ENCODE data around the gene IGSF22.

IGSF22 gene

GRCh38 chr11:18743900-18744514, 18.0 kb upstream of the IGSF22 start:
- no peak for DNase-seq (ENCODE audit: low read depth, low spot score)

- DNase-seq (ENCODE audit: low read depth, low spot score) = no peak
Measured at GRCh38 chr11:18743365-18743764, 17.4 kb upstream of the IGSF22 start.

GRCh38 chr11:18741783-18742182, 15.8 kb upstream of the IGSF22 start:
- no peak for DNase-seq (ENCODE audit: low read depth, low spot score)

- no peak for DNase-seq (ENCODE audit: low read depth, low spot score)
Measured at GRCh38 chr11:18739685-18740084, 13.7 kb upstream of the IGSF22 start.

- no peak for DNase-seq (ENCODE audit: low read depth, low spot score)
Measured at GRCh38 chr11:18737642-18738041, 11.7 kb upstream of the IGSF22 start.

- no peak for DNase-seq (ENCODE audit: low read depth, low spot score)
Measured at GRCh38 chr11:18736590-18737148, 10.7 kb upstream of the IGSF22 start.

- no peak for DNase-seq (ENCODE audit: low read depth, low spot score)
Measured at GRCh38 chr11:18733202-18733601, 7.2 kb upstream of the IGSF22 start.

- peak; percentile 46 for DNase-seq (ENCODE audit: low read depth, low spot score)
Measured at GRCh38 chr11:18731949-18732821, 6.2 kb upstream of the IGSF22 start.

- no peak for DNase-seq (ENCODE audit: low read depth, low spot score)
Measured at GRCh38 chr11:18731441-18731840, 5.5 kb upstream of the IGSF22 start.

GRCh38 chr11:18730020-18730419, 4.0 kb upstream of the IGSF22 start:
- DNase-seq (ENCODE audit: low read depth, low spot score) = no peak

- no peak for DNase-seq (ENCODE audit: low read depth, low spot score)
Measured at GRCh38 chr11:18729426-18729825, 3.4 kb upstream of the IGSF22 start.

- no peak for DNase-seq (ENCODE audit: low read depth, low spot score)
Measured at GRCh38 chr11:18728658-18729057, 2.7 kb upstream of the IGSF22 start.

GRCh38 chr11:18727479-18728236, 1.7 kb upstream of the IGSF22 start:
- peak; percentile 23 for DNase-seq (ENCODE audit: low read depth, low spot score)

- DNase-seq (ENCODE audit: low read depth, low spot score) = no peak
Measured at GRCh38 chr11:18723991-18724390, 2.0 kb downstream of the IGSF22 start.

- DNase-seq (ENCODE audit: low read depth, low spot score) = no peak
Measured at GRCh38 chr11:18722293-18722637, 3.7 kb downstream of the IGSF22 start.

- DNase-seq (ENCODE audit: low read depth, low spot score) = peak; percentile 23
Measured at GRCh38 chr11:18721561-18722292, 4.3 kb downstream of the IGSF22 start.

GRCh38 chr11:18720808-18721560, 5.0 kb downstream of the IGSF22 start:
- peak; percentile 61 for DNase-seq (ENCODE audit: low read depth, low spot score)

GRCh38 chr11:18720091-18720807, 5.7 kb downstream of the IGSF22 start:
- DNase-seq (ENCODE audit: low read depth, low spot score) = no peak

GRCh38 chr11:18715476-18715875, 10.5 kb downstream of the IGSF22 start:
- DNase-seq (ENCODE audit: low read depth, low spot score) = no peak

GRCh38 chr11:18714443-18714780, 11.6 kb downstream of the IGSF22 start:
- DNase-seq (ENCODE audit: low read depth, low spot score) = no peak

Data from activated CD4-positive, CD25-positive, alpha-beta regulatory T cell treated with anti-CD3 and anti-CD28 coated beads, Interleukin-2, amount 50 U/mL, for 16 hours (primary cell).